ENCODE results near the gene GALNS.

GRCh38 chr16:88771294-88771772 is 85.4 kb downstream of the GALNS start:
- TF ChIP-seq CTCF (IDR thresholded peaks at IDR 0.05; ENCODE audit: low read length) (no peak), EZH2 (IDR thresholded peaks at IDR 0.05; ENCODE audit: borderline replicate concordance, low read length) (no peak)

All from OCI-LY1 (cell line).